SK-N-MC (cell line): ENCODE data around the gene STARD9.

ENCODE experiments used
- DNase-seq: peaks from one replicate; pipeline ENCODE4 v3.0.0-alpha.2; 2011; ENCODE audit warnings: low read depth, low spot score
- H3K27ac ChIP-seq: fragments of 200-600 bp; sonication (generic); 2 replicates; pipeline ENCODE4 v1.5.1; 2016; ENCODE audit warnings: mixed run types
- H3K36me3 ChIP-seq: fragments of 200-600 bp; sonication (generic); 2 replicates; pipeline ENCODE4 v1.6.1; 2017; ENCODE audit warnings: antibody characterized with exemption, low read length, mixed read lengths; ENCODE audit not compliant: insufficient read depth
- H3K4me3 ChIP-seq: fragments of 200-600 bp; sonication (generic); 2 replicates; pipeline ENCODE4 v1.5.1; 2016
- H3K9ac ChIP-seq: fragments of 200-600 bp; sonication (generic); 2 replicates; pipeline ENCODE4 v1.8.0; 2017; ENCODE audit warnings: mixed run types, mixed read lengths; ENCODE audit not compliant: insufficient read length
- H3K9me3 ChIP-seq: fragments of 200-600 bp; sonication (generic); 2 replicates; pipeline ENCODE4 v1.6.1; 2017; ENCODE audit warnings: low read depth, mild to moderate bottlenecking, antibody characterized with exemption, low read length, moderate library complexity, mixed read lengths
- EZH2 ChIP-seq: fragments of 200-600 bp; sonication (generic); IDR thresholded peaks from one replicate; pipeline ENCODE4 v1.6.1; 2017; ENCODE audit warnings: antibody characterized with exemption
- FOXP2 ChIP-seq: optimal IDR thresholded peaks from 2 replicates; pipeline ENCODE3; 2011; ENCODE audit warnings: mild to moderate bottlenecking, moderate library complexity; ENCODE audit not compliant: insufficient read depth; ENCODE audit errors: extremely low read length, control extremely low read depth
- POLR2AphosphoS5 ChIP-seq: IDR thresholded peaks from 2 replicates; pipeline ENCODE4 v1.6.1; 2012; ENCODE audit warnings: mild to moderate bottlenecking, low read depth, low read length, borderline replicate concordance

STARD9 gene

DNA sequence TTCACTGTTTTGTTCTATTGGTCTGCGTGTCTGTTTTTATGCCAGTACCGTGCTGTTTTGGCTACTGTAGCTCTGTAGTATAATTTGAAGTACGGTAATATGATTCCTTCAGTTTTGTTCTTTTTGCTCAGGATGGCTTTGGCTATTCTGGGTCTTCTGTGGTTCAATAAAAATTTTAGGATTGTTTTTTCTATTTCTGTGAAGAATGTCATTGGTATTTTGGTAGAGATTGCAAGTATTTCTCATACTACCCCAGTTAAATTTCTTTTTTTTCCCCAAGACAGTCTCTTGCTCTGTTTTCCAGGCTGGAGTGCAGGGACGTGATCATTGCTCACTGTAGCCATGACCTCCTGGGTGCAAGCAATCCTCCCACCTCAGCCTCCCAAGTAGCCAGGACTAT lies 53.4 kb downstream of the STARD9 start:
- no peak for DNase-seq
- Histone ChIP-seq H3K4me3 (no peak overlapping the region), H3K27ac (no peak overlapping the region), H3K9ac (no peak overlapping the region), H3K36me3 (peaks cover 3% of the 10 kb centered on the region; the same call in 1 of the 2 replicates), H3K9me3 (no peaks in the 10 kb centered on the region)
- TF ChIP-seq FOXP2 = no peak
- no peak for TF ChIP-seq EZH2
- TF ChIP-seq POLR2AphosphoS5 = no peak

DNA sequence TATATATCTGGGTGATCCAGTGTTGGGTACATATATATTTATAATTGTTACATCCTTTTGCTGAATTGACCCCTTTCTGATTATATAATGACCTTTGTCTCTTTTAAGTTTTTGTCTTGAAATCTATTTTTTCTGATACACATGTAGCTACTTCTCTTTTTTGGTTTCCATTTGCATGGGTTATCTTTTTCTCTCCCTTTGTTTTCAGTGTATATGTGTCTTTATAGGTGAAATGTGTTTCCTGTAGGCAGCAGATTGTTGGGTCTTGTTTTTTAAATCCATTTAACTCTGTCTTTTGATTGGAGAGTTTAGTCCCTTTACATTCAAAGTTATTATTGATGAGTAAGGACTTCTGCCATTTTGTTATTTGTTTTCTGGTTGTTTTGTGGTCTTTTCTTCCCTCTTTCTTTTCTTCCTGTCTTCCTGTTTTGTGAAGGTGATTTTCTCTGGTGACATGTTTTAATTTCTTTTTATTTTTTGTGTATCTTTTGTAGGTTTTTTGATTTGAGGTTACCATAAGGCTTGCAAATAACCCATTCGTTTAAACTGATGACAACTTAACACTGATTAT lies 56.8 kb downstream of the STARD9 start:
- no peak overlapping the region for H3K9ac ChIP-seq
- DNase-seq = no peak
- no peak overlapping the region for H3K27ac ChIP-seq
- TF ChIP-seq FOXP2 (no peak), POLR2AphosphoS5 (no peak), EZH2 (no peak)
- H3K4me3 ChIP-seq = no peak overlapping the region
- no peaks in the 10 kb centered on the region for H3K9me3 ChIP-seq
- H3K36me3 ChIP-seq = peaks cover 3% of the 10 kb centered on the region; the same call in 1 of the 2 replicates

DNA sequence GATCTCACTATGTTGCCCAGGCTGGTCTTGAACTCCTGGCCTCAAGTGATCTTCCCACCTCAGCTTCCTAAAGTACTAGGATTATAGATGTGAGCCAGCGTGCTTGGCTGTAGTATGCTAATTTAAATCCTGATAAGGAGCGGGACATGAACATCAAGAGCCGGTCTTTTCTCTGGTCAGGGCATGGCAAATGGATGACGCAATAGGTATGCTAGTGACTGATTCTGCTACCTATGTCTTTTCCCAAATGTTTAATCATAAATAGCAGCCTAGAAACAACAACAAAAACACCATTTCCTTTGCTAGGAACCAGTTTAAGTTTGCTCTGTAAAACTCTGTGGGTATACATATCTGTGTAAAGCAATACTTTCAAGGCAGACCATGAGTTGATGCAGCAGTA lies 64.7 kb downstream of the STARD9 start:
- no peak overlapping the region for H3K27ac ChIP-seq
- peaks cover 13% of the 10 kb centered on the region; the same call in 1 of the 2 replicates for H3K36me3 ChIP-seq
- no peak overlapping the region for H3K4me3 ChIP-seq
- H3K9me3 ChIP-seq = no peaks in the 10 kb centered on the region
- no peak overlapping the region for H3K9ac ChIP-seq
- DNase-seq = no peak
- no peak for TF ChIP-seq EZH2
- TF ChIP-seq POLR2AphosphoS5 = no peak
- TF ChIP-seq FOXP2 = no peak

DNA sequence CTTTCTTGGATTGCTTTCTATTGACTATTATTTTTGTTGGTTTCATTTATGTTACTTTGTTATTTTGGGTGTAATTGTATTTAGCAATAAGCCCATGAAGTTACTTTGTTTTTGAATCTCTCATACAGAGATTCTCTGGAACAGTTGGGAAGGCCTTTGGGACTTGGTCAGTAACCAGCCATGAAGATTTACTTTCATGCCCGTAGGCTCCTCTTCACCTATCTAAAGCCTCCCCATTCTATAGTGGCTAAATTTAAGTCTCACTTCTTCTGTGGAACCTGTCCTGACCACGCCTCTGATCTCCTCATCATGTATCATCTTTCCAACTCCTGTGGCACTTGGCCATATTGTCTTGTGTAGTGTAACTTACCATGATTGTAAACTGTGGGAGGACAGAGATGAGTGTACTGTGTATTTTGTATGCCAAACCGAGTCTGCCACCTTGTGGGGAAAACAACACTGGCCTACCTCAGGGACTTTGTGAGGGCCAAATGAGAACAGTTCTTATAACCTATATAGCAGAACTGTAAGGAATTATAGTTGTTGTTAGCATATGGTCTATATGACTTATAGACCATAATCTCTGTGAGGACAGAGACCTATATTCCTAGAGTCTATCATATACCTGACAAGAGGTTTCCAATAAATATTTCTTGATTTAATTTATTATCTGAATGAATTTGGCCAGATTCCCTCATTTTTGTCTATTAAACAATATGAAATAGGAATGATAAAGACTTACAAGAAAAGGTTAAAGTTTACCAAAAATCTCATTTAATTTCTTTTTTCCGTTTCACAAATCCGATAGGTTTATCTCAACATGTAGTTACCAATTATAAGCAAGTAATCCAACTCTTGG lies 75.0 kb downstream of the STARD9 start:
- Histone ChIP-seq H3K36me3 (no peaks in the 10 kb centered on the region), H3K9me3 (no peaks in the 10 kb centered on the region), H3K9ac (no peak overlapping the region), H3K4me3 (no peak overlapping the region), H3K27ac (no peak overlapping the region)
- TF ChIP-seq EZH2 = no peak
- no peak for TF ChIP-seq FOXP2
- peak; percentile 16 for DNase-seq

DNA sequence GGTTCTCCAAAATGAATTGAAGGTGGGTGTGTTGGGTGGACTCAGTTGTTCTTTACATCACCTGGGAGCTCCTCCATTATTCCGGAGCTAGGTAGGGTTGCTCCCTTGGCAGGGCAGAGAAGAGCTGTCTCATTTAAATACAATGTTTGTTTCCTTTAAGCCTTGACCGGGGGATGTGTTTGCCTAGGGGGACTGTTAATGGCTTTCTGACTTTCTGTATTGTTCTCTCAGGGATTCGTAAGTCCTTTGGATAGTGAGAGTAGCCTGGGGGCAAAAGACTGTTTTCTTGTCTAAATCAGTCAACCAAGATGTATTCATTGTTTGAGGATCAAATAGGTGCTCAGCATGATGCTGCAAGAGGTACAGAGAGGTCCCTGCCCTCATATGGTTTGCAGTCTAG lies 90.4 kb downstream of the STARD9 start:
- TF ChIP-seq POLR2AphosphoS5 = no peak
- no peak for TF ChIP-seq FOXP2
- TF ChIP-seq EZH2 = no peak
- Histone ChIP-seq H3K4me3 (no peak overlapping the region), H3K9me3 (no peaks in the 10 kb centered on the region), H3K27ac (no peak overlapping the region), H3K9ac (no peak overlapping the region), H3K36me3 (no peaks in the 10 kb centered on the region)
- DNase-seq = no peak

DNA sequence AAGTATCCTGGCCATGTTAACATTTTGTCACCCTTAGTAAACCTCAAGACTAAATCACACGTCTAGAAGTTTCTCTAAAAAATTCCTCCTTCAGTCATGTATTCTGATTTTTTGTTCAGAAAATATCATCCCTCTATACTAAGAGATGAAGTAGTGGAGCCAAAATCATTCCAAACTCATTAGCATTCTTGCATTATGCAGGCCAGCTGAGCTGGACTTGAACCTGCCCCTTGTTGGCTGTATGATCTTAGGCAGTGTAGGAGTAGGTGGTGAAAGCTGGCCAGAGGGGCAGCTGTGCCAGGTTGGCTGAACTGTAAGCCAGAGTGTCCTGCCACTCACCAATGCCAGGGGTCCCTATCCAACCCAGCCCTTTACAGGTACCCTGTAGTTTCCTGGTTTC lies 92.4 kb downstream of the STARD9 start:
- Histone ChIP-seq H3K4me3 (no peak overlapping the region), H3K36me3 (no peaks in the 10 kb centered on the region), H3K9me3 (no peaks in the 10 kb centered on the region), H3K27ac (no peak overlapping the region), H3K9ac (no peak overlapping the region)
- TF ChIP-seq POLR2AphosphoS5 (no peak), EZH2 (no peak), FOXP2 (no peak)
- DNase-seq = no peak

DNA sequence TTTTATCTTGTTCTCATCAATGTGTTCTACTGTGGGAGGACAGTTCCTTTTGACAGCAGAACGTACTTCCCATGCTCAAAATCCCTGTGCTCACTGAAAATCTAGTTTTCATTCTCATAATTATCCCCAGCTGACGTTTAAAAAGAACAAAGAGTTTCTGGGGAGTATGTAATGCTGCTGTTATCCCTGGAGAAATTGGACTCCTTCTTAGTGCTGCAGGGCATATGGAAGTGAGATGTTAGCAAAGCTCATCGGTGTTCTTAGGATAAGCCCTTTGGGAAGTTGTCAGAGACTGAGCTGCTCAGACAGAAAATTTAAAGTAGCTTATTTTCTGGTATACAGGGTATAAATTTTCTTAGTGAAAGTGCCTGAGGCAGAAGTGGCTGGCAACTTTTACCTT lies 95.0 kb downstream of the STARD9 start:
- no peak for DNase-seq
- Histone ChIP-seq H3K4me3 (no peak overlapping the region), H3K36me3 (peaks cover 5% of the 10 kb centered on the region), H3K27ac (0 out of 2 replicates have a peak overlapping the region, but pooled peaks have one; percentile 25), H3K9ac (no peak overlapping the region), H3K9me3 (no peaks in the 10 kb centered on the region)
- no peak for TF ChIP-seq POLR2AphosphoS5
- TF ChIP-seq EZH2 = no peak
- no peak for TF ChIP-seq FOXP2

DNA sequence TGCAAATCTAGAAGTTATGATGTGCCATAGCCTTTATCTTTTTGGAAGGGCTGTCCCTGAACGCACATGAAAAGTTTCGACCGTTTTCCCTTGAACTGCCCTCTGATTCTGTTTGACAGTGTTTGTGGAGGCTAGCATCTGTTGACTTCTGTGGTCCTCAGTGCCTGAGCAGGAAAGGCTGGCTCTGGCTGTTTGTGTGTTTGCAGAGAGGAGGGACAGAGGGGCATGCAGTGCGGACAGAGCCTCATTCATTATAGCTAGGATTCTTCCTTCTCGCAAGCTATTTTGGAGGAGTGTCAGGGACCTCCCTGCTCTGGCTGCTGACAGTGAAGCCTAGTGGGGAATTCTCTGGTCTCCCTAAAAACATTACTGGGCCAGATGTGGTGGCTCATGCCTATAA lies 97.0 kb downstream of the STARD9 start:
- Histone ChIP-seq H3K9me3 (no peaks in the 10 kb centered on the region), H3K9ac (no peak overlapping the region), H3K4me3 (no peak overlapping the region), H3K27ac (no peak overlapping the region), H3K36me3 (peaks cover 14% of the 10 kb centered on the region)
- no peak for TF ChIP-seq POLR2AphosphoS5
- DNase-seq = no peak
